A172 (cell line): ENCODE measurements around the gene TLE7. TPM values are rescaled to one million over a fixed set of nuclear protein-coding genes. Genes with fewer than 3 reads are reported as not detected.

Experiments
- total RNA-seq: library from RNA; depleted of rRNA; stranded (reverse); fragments of >200 nt; shearing (Covaris generic); gene quantifications from 2 replicates; pipeline ENCODE4 v1.2.3, GENCODE V29; 2014; rRNA removed

The TLE7 gene
- total RNA-seq, 1 experiment from 2014 or later = not detected

Other genes starting within 250 kb of the TLE7 start
- 0.31 TPM in 1 of 2 replicates, not detected in the other for gene HYDIN, start 211.3 kb downstream of the TLE7 start, total RNA-seq
- 48.7 and 74.4 TPM in 2 replicates for gene CMTR2, start 152.7 kb downstream of the TLE7 start, total RNA-seq
- 2.6 and 5.2 TPM in 2 replicates for gene CALB2, start 83.3 kb downstream of the TLE7 start, total RNA-seq
- gene ZNF23, start 20.2 kb upstream of the TLE7 start, total RNA-seq = 10.1 and 16.3 TPM in 2 replicates
- gene ZNF19, start 47.3 kb upstream of the TLE7 start, total RNA-seq = 2.1 and 5.8 TPM in 2 replicates
- gene CHST4, start 84.4 kb upstream of the TLE7 start, total RNA-seq = 0.55 and 0.60 TPM in 2 replicates
- gene TAT, start 135.0 kb upstream of the TLE7 start, total RNA-seq = not detected in 2 replicates
- 0.14 TPM in 1 of 2 replicates, not detected in the other for gene MARVELD3, start 184.1 kb upstream of the TLE7 start, total RNA-seq